NCI-H146 treated with DMSO at 0.1 percent for 48 hours (cell line): ENCODE data around the gene PLEKHA4.
"Not testable (repeated sequence)": the region's sequence is repeated elsewhere in the genome, so short reads cannot be mapped to it uniquely, and the experiment has no call there.

Experiments
- DNase-seq: peaks from one replicate; lab custom pipeline; 2025; ENCODE audit not compliant: unreplicated experiment; lab: John Stamatoyannopoulos, UW

The PLEKHA4 gene

GRCh38 chr19:48866692-48867091 lies 1.7 kb downstream of the PLEKHA4 start:
- DNase-seq = no peak

DNA sequence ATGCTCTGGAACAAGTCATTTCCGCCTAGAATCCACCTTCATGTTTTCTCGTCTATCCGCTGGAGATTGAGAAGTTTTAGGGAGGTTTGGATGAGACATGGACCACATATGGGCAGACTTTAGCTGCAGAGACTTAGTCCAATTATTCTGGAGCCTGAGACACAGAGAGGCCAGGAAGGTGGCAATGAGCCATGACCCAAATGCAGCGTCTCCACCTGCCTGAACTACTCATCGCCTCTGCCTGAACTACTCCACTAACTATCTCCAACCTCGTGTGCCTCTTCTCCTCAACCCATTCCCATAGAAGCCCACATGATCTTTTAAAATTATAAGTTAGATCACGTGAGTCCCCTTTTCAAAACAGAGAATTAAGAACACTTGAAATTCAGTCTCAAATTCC lies 5.6 kb downstream of the PLEKHA4 start:
- no peak for DNase-seq

DNA sequence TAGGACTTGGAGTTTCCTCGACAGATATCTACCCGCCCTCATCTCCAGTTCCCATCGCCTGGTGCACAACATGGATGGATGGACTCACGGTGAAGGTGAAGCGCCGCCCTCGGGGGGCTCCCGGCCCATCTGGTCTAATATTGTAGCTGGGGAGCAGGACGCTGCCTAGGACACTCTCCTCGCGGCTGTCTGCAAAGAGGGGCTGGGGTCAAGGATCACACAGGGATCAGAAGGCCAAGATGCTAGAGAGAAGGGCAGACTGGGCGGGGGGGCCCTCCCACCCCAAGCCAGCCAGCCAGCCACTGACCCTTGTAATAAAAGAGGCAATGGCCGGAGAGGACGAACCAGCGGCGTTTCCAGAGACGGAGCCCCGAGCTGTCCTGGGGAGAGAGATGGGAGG lies 7.1 kb downstream of the PLEKHA4 start:
- DNase-seq = no peak

DNA sequence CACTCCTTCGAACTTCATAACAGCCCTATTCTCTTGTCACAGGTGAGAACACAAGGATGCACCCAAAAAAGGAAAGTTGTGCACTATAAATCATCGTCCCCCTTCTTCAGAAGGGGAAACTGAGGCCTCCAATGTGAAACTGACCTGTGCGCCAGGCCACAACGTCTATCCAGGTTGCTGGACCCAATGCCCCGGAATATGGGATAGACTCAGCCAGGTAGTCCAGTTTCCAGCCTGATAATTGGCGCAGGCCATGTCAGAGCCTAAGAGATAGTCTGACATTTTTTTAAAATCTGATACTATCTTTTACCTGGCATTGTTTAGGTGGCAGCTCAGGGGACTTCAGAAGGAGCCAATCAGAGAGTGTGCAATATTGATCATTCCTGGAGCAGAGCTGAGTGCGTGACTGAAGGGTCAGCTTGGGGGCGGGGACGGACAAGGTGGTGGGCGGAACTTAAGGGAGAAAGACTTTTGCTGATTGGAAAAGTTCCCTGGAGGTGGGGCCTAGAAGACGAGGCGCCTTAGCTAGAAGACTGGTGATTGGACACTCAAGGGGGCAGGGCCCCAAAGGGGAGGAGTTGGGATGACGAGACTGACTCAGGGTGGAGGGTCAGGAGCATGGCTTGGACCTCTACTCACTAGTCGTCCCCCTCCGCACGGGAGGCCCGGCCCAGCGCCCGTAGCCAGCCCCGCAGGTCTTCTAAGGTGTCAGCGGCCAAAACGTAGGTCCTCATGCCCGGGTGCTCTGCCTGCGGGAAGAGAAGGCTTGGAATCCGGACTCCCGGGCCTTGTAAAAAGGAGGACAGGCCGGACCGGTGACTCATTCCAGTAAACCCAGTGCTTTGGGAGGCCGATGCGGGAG lies 8.5 kb downstream of the PLEKHA4 start:
- DNase-seq = no peak

DNA sequence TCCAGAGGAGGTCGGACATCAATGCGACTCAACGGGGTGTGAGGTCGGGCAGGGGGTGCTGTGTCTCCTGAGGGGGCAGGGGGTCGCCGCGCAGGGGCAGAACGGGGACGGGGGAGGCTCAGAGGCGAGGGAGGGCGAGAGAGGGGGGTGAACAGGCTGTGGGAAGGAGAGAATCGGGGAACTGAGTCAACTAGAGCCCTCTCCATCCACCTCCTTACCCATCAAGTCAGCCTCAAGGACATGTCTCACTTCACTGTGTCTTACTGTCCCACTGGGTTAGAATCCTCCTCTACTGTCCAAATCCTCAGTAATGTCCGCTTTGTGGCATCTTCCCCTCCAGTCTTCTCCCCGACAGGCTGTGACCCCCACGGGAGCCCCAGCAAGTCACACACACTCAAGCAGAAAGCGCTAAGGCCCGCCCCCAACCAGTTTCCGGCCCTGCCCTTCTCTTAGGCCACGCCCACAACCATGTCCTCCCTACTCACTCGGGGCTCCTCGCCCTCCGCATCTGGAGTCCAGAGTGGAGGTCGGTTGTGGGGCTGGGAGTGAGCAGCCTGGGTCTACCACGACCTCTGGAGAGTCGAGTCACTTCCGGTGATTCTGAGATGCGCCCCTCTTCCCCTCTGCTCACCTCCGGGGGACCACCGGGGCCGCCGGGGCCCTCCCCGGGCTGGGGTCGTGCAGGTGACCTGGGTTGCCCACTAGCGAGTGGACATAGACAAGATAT lies 9.3 kb downstream of the PLEKHA4 start:
- DNase-seq = no peak

GRCh38 chr19:48856921-48857320 lies 11.5 kb downstream of the PLEKHA4 start:
- DNase-seq = no peak

GRCh38 chr19:48854103-48854502 lies 14.3 kb downstream of the PLEKHA4 start:
- no peak for DNase-seq

DNA sequence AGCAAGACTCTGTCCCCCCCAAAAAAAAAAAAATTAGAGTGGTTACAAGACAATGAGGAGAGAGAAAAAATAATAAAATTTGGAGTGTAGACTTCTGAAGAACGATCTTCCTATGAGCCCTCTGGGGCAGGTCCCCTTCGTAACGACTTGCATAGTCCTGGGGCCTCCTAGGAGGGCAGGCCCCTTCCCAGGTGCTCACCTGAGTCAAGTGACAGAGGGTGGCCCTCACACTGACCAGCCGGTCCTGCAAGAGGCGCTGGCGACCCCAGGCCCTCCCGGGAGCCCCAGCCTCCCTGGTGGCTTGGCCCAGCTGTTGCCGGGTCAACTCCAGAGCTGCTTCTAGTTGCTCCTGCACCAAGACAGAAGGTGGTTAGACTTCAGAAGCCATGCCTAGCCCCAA lies 14.9 kb downstream of the PLEKHA4 start:
- DNase-seq = no peak

DNA sequence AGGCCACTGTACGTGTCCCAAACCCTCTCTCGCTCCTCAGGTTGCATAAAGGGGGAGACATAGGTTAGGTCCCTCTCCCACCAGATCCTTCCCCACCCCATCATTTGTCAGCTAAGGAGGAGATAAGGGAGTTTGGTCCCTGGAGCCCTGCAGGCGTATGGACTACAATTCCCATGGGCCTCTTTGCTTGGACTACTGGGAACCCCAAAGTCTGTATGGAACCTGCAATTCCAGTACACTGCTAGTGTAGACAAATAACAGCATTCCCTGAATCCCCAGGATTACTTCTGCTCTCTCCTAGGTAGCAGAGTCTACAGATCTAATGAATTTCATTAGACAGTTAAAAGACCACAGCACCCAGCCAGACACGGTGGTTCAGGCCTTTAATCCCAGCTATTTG lies 16.1 kb downstream of the PLEKHA4 start:
- DNase-seq = no peak

GRCh38 chr19:48846659-48847058 lies 21.8 kb downstream of the PLEKHA4 start:
- DNase-seq = not testable (repeated sequence)

GRCh38 chr19:48845384-48845783 lies 23.0 kb downstream of the PLEKHA4 start:
- no peak for DNase-seq

GRCh38 chr19:48844472-48844871 lies 23.9 kb downstream of the PLEKHA4 start:
- no peak for DNase-seq

DNA sequence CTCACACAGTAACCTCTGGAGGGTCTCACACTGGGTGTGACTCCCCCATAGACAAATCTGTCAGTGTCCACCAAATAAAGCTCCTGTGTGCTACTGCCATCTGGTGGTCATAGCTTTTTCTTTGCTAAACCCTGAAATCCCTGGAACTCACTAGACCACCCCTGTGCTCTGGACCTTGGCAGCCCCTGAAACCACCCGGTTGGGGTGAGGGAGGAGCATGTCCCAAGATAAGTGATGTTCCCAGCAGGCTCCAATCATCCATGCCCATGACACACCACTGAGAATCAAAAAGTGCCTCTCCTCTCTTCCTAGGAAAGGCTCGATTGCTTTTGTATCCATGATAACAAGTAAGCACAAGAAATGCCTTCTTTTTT lies 25.6 kb downstream of the PLEKHA4 start:
- DNase-seq = peak; percentile 39

- no peak for DNase-seq
These were observed 26.8 kb downstream of the PLEKHA4 start for GRCh38 chr19:48841571-48841970.

- DNase-seq = no peak
These were observed 27.4 kb downstream of the PLEKHA4 start for GRCh38 chr19:48841047-48841446.

DNA sequence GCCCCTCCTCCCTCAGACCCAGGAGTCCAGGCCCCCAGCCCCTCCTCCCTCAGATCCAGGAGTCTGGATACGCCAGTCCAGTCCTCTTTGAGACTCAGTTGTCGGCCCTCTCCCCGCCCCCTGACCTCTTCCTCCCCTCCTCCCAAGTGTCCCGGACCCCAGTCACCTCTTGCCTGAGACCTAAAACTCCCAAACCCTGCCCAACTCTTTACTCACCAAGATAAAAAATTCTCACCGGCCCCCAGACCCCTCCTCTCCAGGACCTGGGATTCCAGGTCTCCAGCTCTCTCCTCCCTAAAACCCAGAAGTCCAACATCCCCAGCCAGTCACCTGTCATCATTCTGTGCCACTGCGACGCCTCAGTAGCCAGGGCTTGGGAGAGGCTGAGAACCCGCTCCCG lies 30.7 kb downstream of the PLEKHA4 start:
- no peak for DNase-seq

DNA sequence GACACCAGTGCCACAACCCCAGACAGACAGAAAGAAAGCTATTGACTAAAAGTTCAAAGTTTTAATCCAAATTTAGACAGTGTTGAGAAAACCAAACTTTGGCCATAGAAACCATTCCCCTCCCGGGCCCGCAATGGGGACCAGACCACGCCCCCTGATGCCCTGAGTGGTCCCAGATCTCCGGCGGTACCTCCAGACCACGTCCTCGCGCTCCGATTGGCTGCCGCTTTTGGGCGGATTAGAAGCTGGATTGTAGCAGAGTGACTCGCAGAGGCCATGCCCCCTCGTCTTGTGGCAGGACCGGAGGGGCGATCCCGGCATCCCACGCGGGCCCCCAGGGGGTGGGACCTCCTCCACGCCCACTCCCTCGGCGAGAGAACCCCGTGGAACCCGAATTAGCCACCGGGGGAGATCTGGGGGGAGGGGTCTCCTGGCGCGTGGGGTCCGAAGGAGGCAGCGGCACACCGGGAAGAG lies 31.3 kb downstream of the PLEKHA4 start:
- DNase-seq = peak; percentile 73

DNA sequence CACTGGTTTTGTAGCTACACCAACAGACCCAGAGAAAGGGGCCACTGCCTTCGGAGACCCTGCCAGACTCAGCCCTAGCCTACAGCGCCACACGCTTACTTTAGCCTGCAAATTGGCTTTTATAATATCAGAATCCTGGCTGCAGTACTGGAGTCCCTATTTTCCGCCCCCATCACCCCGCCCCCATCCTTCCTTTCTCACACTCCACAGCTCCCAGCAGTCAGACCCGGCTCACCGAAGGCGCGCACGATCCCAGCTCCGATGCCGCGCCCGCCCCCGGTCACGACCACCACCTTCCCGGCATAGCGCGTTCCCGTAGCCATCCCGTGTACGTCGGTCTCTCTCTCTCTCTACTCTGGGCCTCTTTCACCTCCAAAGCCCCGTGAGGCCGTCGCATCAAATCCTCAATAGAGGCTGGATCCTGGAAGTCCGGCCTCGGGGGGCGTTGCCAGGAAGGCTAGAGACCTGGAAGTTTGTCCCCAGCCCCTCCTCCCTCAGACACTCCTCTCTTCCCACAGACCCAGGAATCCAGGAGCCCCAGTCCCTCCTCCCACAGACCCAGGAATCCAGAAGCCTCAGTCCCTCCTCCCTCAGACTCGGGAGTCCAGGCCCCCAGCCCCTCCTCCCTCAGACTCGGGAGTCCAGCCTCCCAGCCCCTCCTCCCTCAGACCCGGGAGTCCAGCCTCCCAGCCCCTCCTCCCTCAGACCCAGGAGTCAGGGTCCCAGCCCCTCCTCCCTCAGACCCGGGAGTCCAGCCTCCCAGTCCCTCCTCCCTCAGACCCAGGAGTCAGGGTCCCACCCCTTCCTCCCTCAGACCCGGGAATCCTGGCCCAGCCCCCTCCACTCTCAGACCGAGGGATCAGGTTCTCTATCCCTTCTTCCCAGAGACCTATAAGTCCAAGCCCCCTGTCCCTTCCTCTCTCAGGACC lies 32.1 kb downstream of the PLEKHA4 start, which contains the start of gene HSD17B14:
Gene HSD17B14, minus strand, starts transcription at position 403 of the 929 bp plus-strand sequence. Its CDS starts 80 bp downstream, at position 323.
- DNase-seq = peak; percentile 56

GRCh38 chr19:48835734-48836088 lies 32.7 kb downstream of the PLEKHA4 start:
- DNase-seq = peak; percentile 87

DNA sequence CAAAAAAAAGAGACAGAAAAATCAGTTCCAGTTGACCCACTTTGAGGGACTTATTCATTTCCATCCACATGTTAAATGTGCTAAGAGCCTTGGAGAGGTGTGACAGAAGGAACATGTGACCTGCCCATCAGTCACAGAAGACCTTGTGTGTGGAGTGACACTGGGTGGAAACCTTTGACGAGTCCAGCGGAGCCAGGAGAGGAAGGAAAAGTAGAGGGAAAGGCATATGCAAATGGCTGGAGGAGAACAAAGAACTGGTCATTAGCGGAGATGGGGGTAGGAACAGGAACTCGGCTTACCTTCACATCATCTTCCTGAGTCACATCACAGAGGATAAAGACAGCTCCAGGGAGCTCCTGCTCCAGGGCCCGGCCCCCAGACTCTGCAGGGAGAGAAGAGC lies 34.4 kb downstream of the PLEKHA4 start:
- no peak for DNase-seq

DNA sequence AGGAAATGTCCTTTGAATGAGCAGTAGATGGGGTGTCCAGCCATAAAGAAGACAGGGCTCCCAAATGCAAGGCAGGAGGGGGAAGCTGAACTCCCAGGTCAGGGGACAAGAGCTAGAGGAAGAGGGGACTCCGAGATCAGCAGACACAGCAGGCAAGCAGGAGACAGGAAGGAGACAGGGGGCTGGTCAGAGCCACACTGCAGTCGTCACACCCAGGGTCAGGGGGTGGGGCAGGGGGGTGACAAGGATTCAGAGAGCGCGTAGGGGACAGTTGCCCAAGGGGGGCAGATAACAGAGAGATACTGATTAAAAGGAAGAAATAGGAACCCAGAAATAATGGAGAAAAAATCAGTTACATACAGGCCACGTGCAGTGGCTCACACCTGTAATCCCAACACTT lies 35.4 kb downstream of the PLEKHA4 start:
- DNase-seq = no peak
